IPS-11a (cell line): ENCODE measurements around the gene SPOCK1.

Experiments
- H3K4me3 ChIP-seq: one replicate; pipeline ENCODE4 v1.5.1; 2013; ENCODE audit warnings: low read depth, low read length, control low read depth

SPOCK1 gene

GRCh38 chr5:137129886-137130680, 369.0 kb downstream of the SPOCK1 start:
- no peak overlapping the region for H3K4me3 ChIP-seq

GRCh38 chr5:137128012-137128411, 371.1 kb downstream of the SPOCK1 start:
- no peak overlapping the region for H3K4me3 ChIP-seq

GRCh38 chr5:137126829-137127228, 372.3 kb downstream of the SPOCK1 start:
- no peak overlapping the region for H3K4me3 ChIP-seq

DNA sequence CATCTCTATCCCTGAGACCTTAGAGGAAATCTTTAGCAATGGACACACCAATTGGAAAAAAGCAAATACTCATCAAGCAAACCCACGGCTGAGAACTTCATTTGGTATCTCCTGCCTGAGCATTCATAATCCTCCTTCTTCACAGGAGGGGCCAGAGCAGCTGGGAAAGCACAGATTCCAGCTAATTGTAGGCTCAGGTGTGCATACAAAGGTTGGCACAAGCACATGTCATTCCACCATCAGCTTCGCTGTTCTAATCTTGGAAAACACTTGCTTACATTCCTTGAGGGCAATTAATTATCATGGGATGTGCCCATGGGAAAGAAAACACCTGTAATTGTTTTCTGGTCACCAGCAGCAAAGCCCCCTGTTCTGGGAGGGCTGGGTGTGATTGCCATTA, 376.6 kb downstream of the SPOCK1 start:
- no peak overlapping the region for H3K4me3 ChIP-seq

DNA sequence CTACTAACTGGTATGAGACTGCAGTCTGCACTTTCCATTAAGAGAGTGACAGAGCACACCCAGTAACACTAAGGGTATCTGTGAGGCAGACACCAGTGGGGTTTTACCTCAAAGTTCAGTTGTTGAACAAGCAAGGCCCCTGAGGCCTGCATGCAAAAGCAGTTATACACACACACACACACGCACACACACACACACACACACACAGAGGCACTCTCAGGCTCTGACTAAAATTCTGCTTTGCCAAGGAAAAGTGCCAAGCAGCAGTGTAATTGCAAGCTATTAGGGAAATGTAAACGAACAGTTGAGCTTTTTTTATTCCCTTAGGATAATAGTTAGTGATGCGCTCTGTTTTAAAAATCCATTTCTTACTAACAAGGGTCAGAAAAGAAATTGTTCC, 377.1 kb downstream of the SPOCK1 start:
- H3K4me3 ChIP-seq, result no peak overlapping the region

DNA sequence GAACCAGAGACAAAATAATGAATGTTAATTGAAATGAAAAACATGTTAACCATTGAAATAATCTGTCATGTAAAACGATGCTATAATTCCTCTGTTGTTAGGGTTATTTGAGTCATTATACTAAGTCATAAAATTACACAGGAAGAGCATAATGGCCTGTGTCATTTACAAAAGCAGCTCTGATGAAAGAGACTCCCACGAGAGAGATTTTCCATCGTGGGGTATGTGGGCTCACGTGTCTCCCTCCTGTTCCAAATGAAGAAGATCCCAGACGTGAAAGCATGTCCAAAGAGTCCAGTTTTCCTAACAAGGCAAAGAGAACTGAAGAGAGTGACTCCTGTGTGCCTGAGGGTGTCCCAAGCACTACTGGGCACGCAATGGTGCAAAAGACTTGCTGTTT, 379.8 kb downstream of the SPOCK1 start:
- no peak overlapping the region for H3K4me3 ChIP-seq

DNA sequence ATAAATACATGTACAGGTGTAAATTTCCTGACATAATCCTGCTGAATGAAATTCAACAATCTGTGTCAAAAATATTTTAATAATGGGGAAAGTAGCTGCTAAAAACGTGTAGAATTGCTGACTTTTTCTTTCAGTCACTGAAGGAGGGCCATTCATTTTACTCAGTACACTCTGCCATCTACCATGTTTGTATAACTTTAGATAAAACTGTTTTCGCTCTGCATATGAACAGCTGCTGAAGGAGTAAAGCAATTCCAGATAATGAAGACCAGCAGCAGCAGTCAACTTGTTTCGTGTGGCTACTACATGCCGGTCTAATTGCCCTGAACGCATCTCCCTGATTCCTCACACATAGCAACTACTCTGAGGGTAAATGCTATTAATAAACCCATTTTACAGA, 380.5 kb downstream of the SPOCK1 start:
- H3K4me3 ChIP-seq, result no peak overlapping the region

GRCh38 chr5:137115152-137115551, 384.0 kb downstream of the SPOCK1 start:
- H3K4me3 ChIP-seq, result no peak overlapping the region

GRCh38 chr5:137114529-137114928, 384.6 kb downstream of the SPOCK1 start:
- H3K4me3 ChIP-seq, result no peak overlapping the region

GRCh38 chr5:137113939-137114338, 385.2 kb downstream of the SPOCK1 start:
- no peak overlapping the region for H3K4me3 ChIP-seq

GRCh38 chr5:137113161-137113560, 386.0 kb downstream of the SPOCK1 start:
- no peak overlapping the region for H3K4me3 ChIP-seq

DNA sequence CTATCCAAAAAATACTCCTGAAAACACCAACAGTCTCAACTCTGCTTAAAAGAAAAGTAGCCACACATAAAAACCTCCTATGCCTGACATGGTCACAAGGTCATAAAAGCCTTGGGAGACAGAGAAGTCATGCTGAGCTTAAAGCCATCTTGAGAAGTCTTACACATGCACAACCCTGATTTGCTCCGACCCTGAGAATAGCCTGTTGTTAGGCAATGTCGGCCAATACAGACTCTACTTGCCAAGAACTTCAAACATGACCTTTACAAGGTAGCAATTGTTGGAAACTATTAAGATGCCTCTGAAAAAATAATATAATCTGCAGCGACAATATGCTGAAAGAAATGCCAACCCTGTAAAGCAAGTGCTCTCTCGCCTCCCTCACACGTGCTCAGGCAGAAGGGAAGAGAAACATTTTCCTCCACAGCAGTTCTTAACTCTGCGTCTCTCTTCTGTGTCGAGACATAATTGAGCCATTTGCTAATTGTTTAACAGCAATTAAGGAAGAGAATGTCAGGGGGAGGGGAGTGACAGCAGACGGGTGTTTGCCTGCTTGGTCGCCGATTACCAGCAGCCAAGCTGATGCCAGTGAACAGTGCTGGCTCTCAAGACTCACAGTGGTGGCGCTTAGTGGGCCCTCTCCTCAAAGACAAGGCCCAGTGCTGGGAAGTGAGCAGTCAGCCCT, 393.6 kb downstream of the SPOCK1 start:
- no peak overlapping the region for H3K4me3 ChIP-seq

DNA sequence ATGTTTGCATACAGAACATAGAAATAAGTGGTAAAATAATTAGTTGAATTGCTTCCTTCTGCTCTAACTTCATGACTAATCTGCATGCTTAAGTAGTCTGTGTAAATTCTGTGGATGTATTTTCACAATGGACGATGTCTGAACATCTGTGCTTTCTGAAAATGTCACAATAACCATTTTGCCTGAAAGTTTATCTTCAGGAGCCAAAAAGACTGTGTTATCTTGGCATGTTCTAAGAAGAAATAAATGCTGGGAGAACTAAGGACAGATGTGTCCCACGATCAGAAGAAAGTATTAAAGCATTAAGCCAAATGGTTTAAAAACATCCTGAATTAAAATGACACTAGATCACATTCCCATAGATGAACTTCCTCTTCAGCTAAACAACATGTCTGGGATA, 397.6 kb downstream of the SPOCK1 start:
- H3K4me3 ChIP-seq, result no peak overlapping the region

- no peak overlapping the region for H3K4me3 ChIP-seq
Observed at GRCh38 chr5:137099651-137100050, 399.5 kb downstream of the SPOCK1 start.

GRCh38 chr5:137098663-137099062, 400.5 kb downstream of the SPOCK1 start:
- no peak overlapping the region for H3K4me3 ChIP-seq

DNA sequence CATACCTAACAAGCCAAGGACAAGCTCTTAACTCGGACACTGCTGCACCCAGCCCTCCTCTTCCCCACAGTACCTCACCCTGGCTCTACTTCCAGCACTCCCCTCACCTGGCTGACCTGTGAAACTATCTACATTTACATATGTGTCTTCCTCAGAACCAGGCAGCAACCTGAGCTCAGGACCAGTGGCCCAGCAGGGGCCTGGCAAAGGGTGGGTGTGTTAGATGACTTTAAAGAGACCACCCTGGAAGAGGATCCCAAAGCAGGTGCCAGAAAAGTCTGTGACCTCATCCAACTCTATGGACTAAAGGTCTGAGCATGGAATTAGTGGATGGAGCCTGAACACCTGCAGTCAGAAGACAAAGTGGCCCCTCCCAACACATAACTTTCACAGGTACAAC, 400.9 kb downstream of the SPOCK1 start:
- no peak overlapping the region for H3K4me3 ChIP-seq

DNA sequence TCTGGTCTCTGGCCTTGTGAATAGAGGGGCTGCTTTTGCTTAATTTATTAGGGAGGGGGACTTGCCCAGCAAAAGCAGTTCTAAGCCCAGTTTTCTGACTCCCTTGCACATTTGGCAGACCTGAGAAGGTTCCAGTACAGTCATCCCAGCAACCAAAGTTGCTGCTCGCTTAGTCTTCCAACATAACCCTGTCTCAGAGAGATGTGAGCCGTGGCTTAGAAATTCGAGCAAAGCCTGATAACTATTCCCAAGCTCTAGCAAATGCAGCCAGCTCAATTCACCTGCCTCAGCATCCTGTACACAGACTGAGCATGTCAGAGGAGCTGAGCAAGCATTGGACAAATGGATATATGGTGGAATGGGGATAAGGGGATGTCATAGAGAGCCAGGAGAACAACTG, 401.9 kb downstream of the SPOCK1 start:
- H3K4me3 ChIP-seq, result no peak overlapping the region

GRCh38 chr5:137096149-137097103, 402.7 kb downstream of the SPOCK1 start:
- no peak overlapping the region for H3K4me3 ChIP-seq

DNA sequence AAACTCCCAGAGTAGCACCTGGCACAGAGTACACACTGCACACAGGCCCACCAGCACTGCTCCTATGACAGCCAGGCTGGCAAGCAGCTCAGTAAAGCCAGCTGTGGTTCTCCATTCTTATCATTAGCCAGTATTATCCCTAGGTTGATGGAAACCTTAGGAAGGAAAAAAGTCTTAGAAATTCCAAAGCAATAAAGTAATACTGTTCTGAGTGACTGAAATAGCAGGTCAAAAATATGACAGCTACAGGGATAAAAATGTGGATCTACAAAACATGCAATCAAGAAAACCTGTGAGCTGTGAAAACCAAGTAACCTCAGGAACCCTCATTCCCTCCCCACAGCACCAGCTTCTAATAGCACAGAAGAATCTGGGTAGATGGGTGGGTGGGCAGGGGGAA, 403.5 kb downstream of the SPOCK1 start:
- no peak overlapping the region for H3K4me3 ChIP-seq

DNA sequence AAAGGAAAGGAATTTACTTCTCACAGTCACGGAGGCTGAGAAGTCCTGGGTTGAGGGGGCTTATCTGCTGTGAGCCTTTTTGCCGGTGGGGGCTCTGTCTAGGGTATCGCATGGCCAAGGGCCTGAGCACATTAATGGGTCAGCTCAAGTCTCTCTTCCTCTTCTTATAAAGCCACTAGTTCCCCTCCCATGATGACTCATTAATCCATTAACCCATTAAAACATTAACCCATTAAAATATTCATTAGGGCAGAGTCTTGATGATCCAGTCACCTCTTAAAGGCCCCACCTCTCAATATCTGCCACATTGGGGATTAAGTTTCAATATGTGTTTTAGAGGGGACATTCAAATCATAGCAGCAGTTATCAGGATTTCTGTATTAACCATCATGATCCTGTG, 406.3 kb downstream of the SPOCK1 start:
- H3K4me3 ChIP-seq, result no peak overlapping the region

DNA sequence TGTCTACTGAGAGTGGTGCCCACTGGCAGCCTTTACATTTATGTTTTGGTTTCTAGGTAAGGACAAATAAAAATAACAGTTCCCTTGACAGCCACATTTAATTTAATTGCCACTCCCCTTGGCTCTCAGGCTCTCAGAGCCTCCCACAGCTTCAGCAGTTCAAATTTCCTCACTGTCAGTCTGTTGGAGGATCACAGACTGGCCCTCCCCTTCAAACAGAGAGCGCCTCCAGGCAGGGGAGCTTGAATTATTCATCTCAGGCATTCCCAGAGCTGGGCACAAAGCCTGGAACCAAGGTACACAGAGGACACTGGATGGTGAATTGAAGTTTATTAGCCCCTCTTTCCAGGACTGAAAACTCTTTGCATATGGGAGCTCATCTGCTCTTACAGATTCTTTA, 407.7 kb downstream of the SPOCK1 start:
- H3K4me3 ChIP-seq, result no peak overlapping the region
